ENCODE measurements around the gene MISP3.

GRCh38 chr19:14061751-14062557, 10.6 kb upstream of the MISP3 start, which contains the start of gene PALM3:
- TF ChIP-seq, protein P1, sequence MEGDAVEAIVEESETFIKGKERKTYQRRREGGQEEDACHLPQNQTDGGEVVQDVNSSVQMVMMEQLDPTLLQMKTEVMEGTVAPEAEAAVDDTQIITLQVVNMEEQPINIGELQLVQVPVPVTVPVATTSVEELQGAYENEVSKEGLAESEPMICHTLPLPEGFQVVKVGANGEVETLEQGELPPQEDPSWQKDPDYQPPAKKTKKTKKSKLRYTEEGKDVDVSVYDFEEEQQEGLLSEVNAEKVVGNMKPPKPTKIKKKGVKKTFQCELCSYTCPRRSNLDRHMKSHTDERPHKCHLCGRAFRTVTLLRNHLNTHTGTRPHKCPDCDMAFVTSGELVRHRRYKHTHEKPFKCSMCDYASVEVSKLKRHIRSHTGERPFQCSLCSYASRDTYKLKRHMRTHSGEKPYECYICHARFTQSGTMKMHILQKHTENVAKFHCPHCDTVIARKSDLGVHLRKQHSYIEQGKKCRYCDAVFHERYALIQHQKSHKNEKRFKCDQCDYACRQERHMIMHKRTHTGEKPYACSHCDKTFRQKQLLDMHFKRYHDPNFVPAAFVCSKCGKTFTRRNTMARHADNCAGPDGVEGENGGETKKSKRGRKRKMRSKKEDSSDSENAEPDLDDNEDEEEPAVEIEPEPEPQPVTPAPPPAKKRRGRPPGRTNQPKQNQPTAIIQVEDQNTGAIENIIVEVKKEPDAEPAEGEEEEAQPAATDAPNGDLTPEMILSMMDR (IDR thresholded peaks at IDR 0.05): no peak
- no peak for TF ChIP-seq POLR2A (IDR thresholded peaks at IDR 0.05)

Measured in uterus (tissue), 2 donors.